GM12801 (cell line): ENCODE results near the gene MED12.

Source experiments
- TF ChIP-seq, protein P1 (sequence below): IDR thresholded peaks from one replicate; pipeline ENCODE4 v1.5.1; 2011; ENCODE audit warnings: control low read depth; ENCODE audit not compliant: insufficient read length; ENCODE audit errors: extremely low read depth

MED12 gene

DNA sequence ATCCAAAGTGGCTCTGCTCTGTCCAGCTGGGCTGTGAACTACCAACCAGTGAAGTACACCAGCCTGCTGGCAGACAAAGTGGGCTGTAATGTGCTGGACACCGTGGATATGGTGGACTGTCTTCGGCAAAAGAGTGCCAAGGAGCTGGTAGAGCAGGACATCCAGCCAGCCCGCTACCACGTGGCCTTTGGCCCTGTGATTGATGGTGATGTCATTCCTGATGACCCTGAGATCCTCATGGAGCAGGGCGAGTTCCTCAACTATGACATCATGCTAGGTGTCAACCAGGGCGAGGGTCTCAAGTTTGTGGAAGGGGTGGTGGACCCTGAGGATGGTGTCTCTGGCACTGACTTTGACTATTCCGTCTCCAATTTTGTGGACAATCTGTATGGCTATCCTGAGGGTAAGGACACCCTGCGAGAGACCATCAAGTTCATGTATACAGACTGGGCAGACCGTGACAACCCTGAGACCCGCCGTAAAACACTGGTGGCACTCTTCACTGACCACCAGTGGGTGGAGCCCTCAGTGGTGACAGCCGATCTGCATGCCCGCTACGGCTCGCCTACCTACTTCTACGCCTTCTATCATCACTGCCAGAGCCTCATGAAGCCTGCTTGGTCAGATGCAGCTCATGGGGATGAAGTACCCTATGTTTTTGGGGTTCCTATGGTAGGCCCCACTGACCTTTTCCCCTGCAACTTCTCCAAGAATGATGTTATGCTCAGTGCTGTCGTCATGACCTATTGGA lies 48.8 kb downstream of the MED12 start:
- TF ChIP-seq, protein P1, sequence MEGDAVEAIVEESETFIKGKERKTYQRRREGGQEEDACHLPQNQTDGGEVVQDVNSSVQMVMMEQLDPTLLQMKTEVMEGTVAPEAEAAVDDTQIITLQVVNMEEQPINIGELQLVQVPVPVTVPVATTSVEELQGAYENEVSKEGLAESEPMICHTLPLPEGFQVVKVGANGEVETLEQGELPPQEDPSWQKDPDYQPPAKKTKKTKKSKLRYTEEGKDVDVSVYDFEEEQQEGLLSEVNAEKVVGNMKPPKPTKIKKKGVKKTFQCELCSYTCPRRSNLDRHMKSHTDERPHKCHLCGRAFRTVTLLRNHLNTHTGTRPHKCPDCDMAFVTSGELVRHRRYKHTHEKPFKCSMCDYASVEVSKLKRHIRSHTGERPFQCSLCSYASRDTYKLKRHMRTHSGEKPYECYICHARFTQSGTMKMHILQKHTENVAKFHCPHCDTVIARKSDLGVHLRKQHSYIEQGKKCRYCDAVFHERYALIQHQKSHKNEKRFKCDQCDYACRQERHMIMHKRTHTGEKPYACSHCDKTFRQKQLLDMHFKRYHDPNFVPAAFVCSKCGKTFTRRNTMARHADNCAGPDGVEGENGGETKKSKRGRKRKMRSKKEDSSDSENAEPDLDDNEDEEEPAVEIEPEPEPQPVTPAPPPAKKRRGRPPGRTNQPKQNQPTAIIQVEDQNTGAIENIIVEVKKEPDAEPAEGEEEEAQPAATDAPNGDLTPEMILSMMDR: no peak

DNA sequence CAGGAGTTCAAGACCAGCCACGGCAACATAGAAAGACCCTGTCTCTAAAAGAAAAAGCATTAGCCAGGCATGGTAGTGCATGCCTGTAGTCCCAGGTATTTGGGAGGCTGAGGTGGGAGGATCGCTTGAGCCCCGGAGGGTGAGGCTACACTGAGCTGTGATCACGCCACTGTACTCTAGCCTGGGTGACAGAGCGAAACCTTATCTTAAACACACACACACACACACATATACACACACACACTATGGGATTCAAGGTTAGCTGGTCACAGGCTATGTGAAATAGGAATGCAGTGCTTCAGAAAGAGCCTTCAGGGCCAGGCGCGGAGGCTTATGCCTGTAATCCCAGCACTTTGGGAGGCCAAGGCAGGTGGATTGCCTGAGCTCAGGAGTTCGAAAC lies 49.7 kb downstream of the MED12 start:
- TF ChIP-seq, protein P1: no peak

GRCh38 chrX:71169586-71169985 lies 51.2 kb downstream of the MED12 start:
- TF ChIP-seq, protein P1: no peak

GRCh38 chrX:71170660-71171059 lies 52.3 kb downstream of the MED12 start:
- TF ChIP-seq, protein P1: no peak

- TF ChIP-seq, protein P1: no peak
These were observed 52.9 kb downstream of the MED12 start for GRCh38 chrX:71171110-71171801.

DNA sequence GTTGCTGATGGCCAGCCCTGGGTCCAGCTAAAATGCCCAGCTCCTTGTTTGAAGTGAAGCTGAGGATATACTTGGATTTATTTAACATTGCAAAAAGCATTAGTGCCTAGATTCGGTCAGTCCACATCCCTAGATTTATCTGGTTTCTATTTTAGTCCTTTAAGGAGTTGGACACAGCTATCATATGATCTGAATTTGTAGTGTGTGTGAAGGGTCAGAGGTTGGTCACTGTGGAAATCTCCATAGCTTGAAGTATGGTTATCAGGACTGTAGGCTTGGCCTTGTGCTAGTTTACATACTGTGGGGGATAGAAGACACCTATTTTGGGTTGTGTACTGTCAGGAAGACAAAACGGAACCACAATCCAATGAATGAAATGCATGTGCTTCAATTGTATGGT lies 55.0 kb downstream of the MED12 start:
- TF ChIP-seq, protein P1: no peak

DNA sequence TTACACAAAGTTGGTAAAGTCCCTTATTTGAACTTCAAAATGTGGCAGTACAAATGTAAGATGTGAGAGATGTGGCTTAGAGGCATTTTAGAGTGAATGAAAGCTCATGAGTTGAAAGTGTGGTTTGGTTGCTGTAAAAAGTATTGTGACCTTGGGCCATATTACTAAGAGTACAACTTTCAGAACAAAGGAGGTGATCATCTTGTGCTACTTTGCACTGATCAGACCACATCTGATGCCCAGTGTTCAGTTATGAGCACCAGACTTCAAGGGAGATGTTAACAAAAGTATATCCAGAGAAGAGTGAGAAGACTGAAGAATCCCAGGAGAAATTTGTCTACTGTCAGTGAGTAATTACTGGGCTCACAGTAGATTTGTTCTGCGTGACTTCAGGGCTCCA lies 56.4 kb downstream of the MED12 start:
- TF ChIP-seq, protein P1: no peak
